ENCODE data around the gene EYS. TPM values are rescaled to one million over a fixed set of nuclear protein-coding genes. Genes with fewer than 3 reads are reported as not detected.

EYS gene
- polyA plus RNA-seq, 1 experiment, result not detected

- no peak for TF ChIP-seq CTCF (IDR thresholded peaks at IDR 0.05; ENCODE audit: low read depth, low read length)
- no peak for DNase-seq (ENCODE audit: low read depth, low spot score)
- H3K9me3 ChIP-seq (ENCODE audit: control insufficient read depth, insufficient read depth, low read length), result no peaks in the 10 kb centered on the region
- POLR2A ChIA-PET, result no interaction called here
- CTCF ChIA-PET, result no interaction called here
- no peak overlapping the region for H3K4me3 ChIP-seq (ENCODE audit: low read depth, low read length)
- no peak overlapping the region for H3K27ac ChIP-seq (ENCODE audit: low read depth, low read length)
- H3K27me3 ChIP-seq (ENCODE audit: control insufficient read depth, insufficient read depth, low read length), result no peaks in the 10 kb centered on the region
Observed at GRCh38 chr6:64411226-64411625, 1295.8 kb downstream of the EYS start.

- TF ChIP-seq CTCF (IDR thresholded peaks at IDR 0.05; ENCODE audit: low read depth, low read length), result no peak
- DNase-seq (ENCODE audit: low read depth, low spot score), result no peak
- Histone ChIP-seq H3K27ac (ENCODE audit: low read depth, low read length) (no peak overlapping the region), H3K9me3 (ENCODE audit: control insufficient read depth, insufficient read depth, low read length) (no peaks in the 10 kb centered on the region), H3K27me3 (ENCODE audit: control insufficient read depth, insufficient read depth, low read length) (no peaks in the 10 kb centered on the region), H3K4me3 (ENCODE audit: low read depth, low read length) (no peak overlapping the region)
- POLR2A ChIA-PET, result no interaction called here
- CTCF ChIA-PET, result no interaction called here
Observed at GRCh38 chr6:64409948-64410347, 1297.1 kb downstream of the EYS start.

GRCh38 chr6:64404396-64404795 lies 1302.6 kb downstream of the EYS start:
- Histone ChIP-seq H3K9me3 (ENCODE audit: control insufficient read depth, insufficient read depth, low read length) (no peaks in the 10 kb centered on the region), H3K27me3 (ENCODE audit: control insufficient read depth, insufficient read depth, low read length) (no peaks in the 10 kb centered on the region), H3K4me3 (ENCODE audit: low read depth, low read length) (no peak overlapping the region), H3K27ac (ENCODE audit: low read depth, low read length) (no peak overlapping the region)
- TF ChIP-seq CTCF (IDR thresholded peaks at IDR 0.05; ENCODE audit: low read depth, low read length), result no peak
- no peak for DNase-seq (ENCODE audit: low read depth, low spot score)
- ChIA-PET POLR2A (no interaction called here), CTCF (no interaction called here)

- Histone ChIP-seq H3K27me3 (ENCODE audit: control insufficient read depth, insufficient read depth, low read length) (no peaks in the 10 kb centered on the region), H3K27ac (ENCODE audit: low read depth, low read length) (no peak overlapping the region), H3K4me3 (ENCODE audit: low read depth, low read length) (no peak overlapping the region), H3K9me3 (ENCODE audit: control insufficient read depth, insufficient read depth, low read length) (no peaks in the 10 kb centered on the region)
- CTCF ChIA-PET, result no interaction called here
- DNase-seq (ENCODE audit: low read depth, low spot score), result no peak
- POLR2A ChIA-PET, result no interaction called here
- no peak for TF ChIP-seq CTCF (IDR thresholded peaks at IDR 0.05; ENCODE audit: low read depth, low read length)
Observed at GRCh38 chr6:64383277-64383676, 1323.7 kb downstream of the EYS start.

GRCh38 chr6:64376394-64376793 lies 1330.6 kb downstream of the EYS start:
- POLR2A ChIA-PET, result no interaction called here

More at GRCh38 chr6:64376394-64376793, 1330.6 kb downstream of the EYS start:
- no peaks in the 10 kb centered on the region for H3K9me3 ChIP-seq (ENCODE audit: control insufficient read depth, insufficient read depth, low read length)
- TF ChIP-seq CTCF (IDR thresholded peaks at IDR 0.05; ENCODE audit: low read depth, low read length), result no peak
- no peak overlapping the region for H3K4me3 ChIP-seq (ENCODE audit: low read depth, low read length)
- CTCF ChIA-PET, result no interaction called here
- H3K27me3 ChIP-seq (ENCODE audit: control insufficient read depth, insufficient read depth, low read length), result no peaks in the 10 kb centered on the region
- no peak overlapping the region for H3K27ac ChIP-seq (ENCODE audit: low read depth, low read length)
- DNase-seq (ENCODE audit: low read depth, low spot score), result no peak

All from AG04450 (cell line).